OCI-M1 (cell line): ENCODE data around the gene LSP1.

Source experiments
- DNase-seq: peaks from one replicate; lab custom pipeline; 2025; lab: John Stamatoyannopoulos, UW

Gene LSP1

GRCh38 chr11:1917523-1918435, 64.9 kb downstream of the LSP1 start:
- DNase-seq: no peak

- no peak for DNase-seq
These were observed 65.8 kb downstream of the LSP1 start for GRCh38 chr11:1918436-1919315.

- DNase-seq: no peak
These were observed 66.7 kb downstream of the LSP1 start, which contains the start of gene TNNT3 for GRCh38 chr11:1919391-1920127. TNNT3 (plus strand) TSS chr11:1919703; CDS start chr11:1922875, 3,172 bp downstream.

GRCh38 chr11:1920128-1920908, 67.4 kb downstream of the LSP1 start:
- DNase-seq: no peak

GRCh38 chr11:1920909-1921573, 68.2 kb downstream of the LSP1 start:
- DNase-seq: no peak

- DNase-seq: no peak
These were observed 68.8 kb downstream of the LSP1 start for GRCh38 chr11:1921574-1922141.

- no peak for DNase-seq
These were observed 69.7 kb downstream of the LSP1 start for GRCh38 chr11:1922481-1923081.

- DNase-seq: no peak
These were observed 70.5 kb downstream of the LSP1 start for GRCh38 chr11:1923201-1923956.

- DNase-seq: no peak
These were observed 71.3 kb downstream of the LSP1 start for GRCh38 chr11:1924181-1924580.

- no peak for DNase-seq
These were observed 71.9 kb downstream of the LSP1 start for GRCh38 chr11:1924646-1925372.

GRCh38 chr11:1925373-1926155, 72.7 kb downstream of the LSP1 start:
- no peak for DNase-seq

GRCh38 chr11:1926156-1927025, 73.5 kb downstream of the LSP1 start:
- DNase-seq: peak; percentile 1

GRCh38 chr11:1927026-1927847, 74.4 kb downstream of the LSP1 start:
- no peak for DNase-seq

- no peak for DNase-seq
These were observed 75.1 kb downstream of the LSP1 start for GRCh38 chr11:1927848-1928469.

GRCh38 chr11:1928470-1928890, 75.6 kb downstream of the LSP1 start:
- DNase-seq: no peak
